OCI-LY1 (cell line): Measurements from ENCODE around the gene KDM1A.

Source experiments
- H2AFZ ChIP-seq: fragments of 200-600 bp; sonication (generic), shearing (Covaris generic); 2 replicates; pipeline ENCODE4 v1.6.0; 2014; ENCODE audit warnings: antibody characterized with exemption, mild to moderate bottlenecking, low read length
- H3F3A ChIP-seq: fragments of 200-600 bp; sonication (generic), shearing (Covaris generic); 2 replicates; pipeline ENCODE4 v1.6.0; 2014; ENCODE audit warnings: mild to moderate bottlenecking, antibody characterized with exemption, low read length, moderate library complexity; ENCODE audit not compliant: insufficient read depth
- H3K27ac ChIP-seq: fragments of 200-600 bp; sonication (generic); 2 replicates; pipeline ENCODE4 v1.5.1; 2014; ENCODE audit warnings: low read length, mixed run types, mild to moderate bottlenecking, low read depth; ENCODE audit not compliant: poor library complexity, severe bottlenecking
- H3K27me3 ChIP-seq: fragments of 200-600 bp; sonication (generic); 2 replicates; pipeline ENCODE4 v1.6.0; 2014; ENCODE audit warnings: antibody characterized with exemption, mild to moderate bottlenecking, low read length, moderate library complexity; ENCODE audit not compliant: insufficient read depth
- H3K36me3 ChIP-seq: fragments of 200-600 bp; sonication (generic); 2 replicates; pipeline ENCODE4 v1.6.1; 2014; ENCODE audit warnings: mild to moderate bottlenecking, antibody characterized with exemption, low read length, moderate library complexity, mixed read lengths; ENCODE audit not compliant: insufficient read depth
- H3K4me1 ChIP-seq: fragments of 200-600 bp; sonication (generic); 2 replicates; pipeline ENCODE4 v1.5.1; 2014; ENCODE audit warnings: mild to moderate bottlenecking, low read length, moderate library complexity; ENCODE audit not compliant: insufficient read depth, severe bottlenecking
- H3K4me2 ChIP-seq: fragments of 200-600 bp; sonication (generic), shearing (Covaris generic); 2 replicates; pipeline ENCODE4 v1.6.1; 2014; ENCODE audit warnings: low read length
- H3K4me3 ChIP-seq: fragments of 200-600 bp; sonication (generic); 2 replicates; pipeline ENCODE4 v1.5.1; 2014; ENCODE audit warnings: low read length, low read depth, mild to moderate bottlenecking, mixed read lengths; ENCODE audit not compliant: poor library complexity, severe bottlenecking
- H3K79me2 ChIP-seq: fragments of 200-600 bp; shearing (Covaris generic); 2 replicates; pipeline ENCODE4 v1.6.1; 2016; ENCODE audit warnings: mixed run types, low read length, mixed read lengths; ENCODE audit not compliant: insufficient read depth
- H3K9ac ChIP-seq: fragments of 200-600 bp; sonication (generic), shearing (Covaris generic); 2 replicates; pipeline ENCODE4 v1.6.1; 2014; ENCODE audit warnings: mild to moderate bottlenecking, low read length, mixed read lengths
- H3K9me2 ChIP-seq: fragments of 200-600 bp; sonication (generic), shearing (Covaris generic); 2 replicates; pipeline ENCODE4 v1.6.1; 2014; ENCODE audit warnings: low read depth, mild to moderate bottlenecking, low read length, mixed read lengths
- H3K9me3 ChIP-seq: fragments of 200-600 bp; shearing (Covaris generic); 2 replicates; pipeline ENCODE4 v1.6.1; 2014; ENCODE audit warnings: low read length, mixed read lengths
- H4K20me1 ChIP-seq: fragments of 200-600 bp; sonication (generic), shearing (Covaris generic); 2 replicates; pipeline ENCODE4 v1.6.0; 2016; ENCODE audit warnings: mild to moderate bottlenecking, low read length; ENCODE audit not compliant: insufficient read depth
- EZH2 ChIP-seq: fragments of 200-600 bp; sonication (generic), shearing (Covaris generic); IDR thresholded peaks from 2 replicates; pipeline ENCODE4 v1.8.0; 2017; ENCODE audit warnings: borderline replicate concordance, mixed run types, mild to moderate bottlenecking, antibody characterized with exemption, low read length, moderate library complexity, mixed read lengths
- TF ChIP-seq, protein P1 (sequence below): fragments of 200-600 bp; sonication (generic), shearing (Covaris generic); IDR thresholded peaks from 2 replicates; pipeline ENCODE4 v1.5.1; 2017; ENCODE audit warnings: mild to moderate bottlenecking, antibody characterized with exemption, low read length, moderate library complexity, mixed read lengths

KDM1A gene

DNA sequence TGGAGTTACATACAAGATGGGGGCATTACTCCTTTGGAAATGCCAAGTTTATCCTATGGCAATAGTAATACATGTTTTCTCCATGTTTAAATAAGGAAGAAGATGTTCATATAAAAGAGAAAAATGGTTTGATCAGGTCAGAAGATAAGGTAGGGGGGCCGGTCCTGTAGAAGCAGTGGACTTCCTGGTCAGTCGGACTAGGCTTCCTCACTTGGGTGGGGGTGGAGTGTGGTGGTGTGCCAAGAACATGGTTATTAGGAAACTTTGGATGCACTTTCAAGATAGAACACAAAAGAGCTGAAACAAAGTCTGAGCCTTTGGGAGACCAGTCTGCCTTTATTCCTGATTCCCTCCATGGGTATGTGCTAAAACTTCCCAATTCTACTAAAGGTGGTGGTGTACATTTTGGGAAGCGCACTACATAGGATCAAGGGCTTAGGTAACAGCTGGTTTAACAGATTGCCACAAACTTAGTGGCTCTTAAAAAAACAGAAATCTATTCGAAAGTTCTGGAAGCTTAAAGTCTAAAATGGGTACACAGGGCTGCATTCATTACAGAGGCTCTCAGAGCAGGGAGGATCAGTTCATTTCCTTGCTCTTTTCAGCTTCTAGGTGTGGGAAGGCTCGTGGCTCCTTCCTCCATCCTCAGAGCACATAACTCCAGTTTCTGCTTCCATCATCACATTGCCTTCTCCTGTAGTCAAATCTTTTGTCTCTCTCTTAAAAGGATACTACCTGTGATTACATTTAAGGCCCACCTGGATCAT, 64.6 kb downstream of the KDM1A start:
- Histone ChIP-seq H3F3A (no peaks in the 10 kb centered on the region), H3K36me3 (peaks cover 60% of the 10 kb centered on the region), H3K9me3 (no peaks in the 10 kb centered on the region), H3K9me2 (no peaks in the 10 kb centered on the region), H2AFZ (no peak overlapping the region), H3K9ac (no peak overlapping the region), H3K4me2 (no peak overlapping the region), H3K4me1 (no peaks in the 10 kb centered on the region), H3K4me3 (no peak overlapping the region), H3K27me3 (no peaks in the 10 kb centered on the region), H3K27ac (no peak overlapping the region), H3K79me2 (no peaks in the 10 kb centered on the region), H4K20me1 (no peaks in the 10 kb centered on the region)
- TF ChIP-seq, protein P1, sequence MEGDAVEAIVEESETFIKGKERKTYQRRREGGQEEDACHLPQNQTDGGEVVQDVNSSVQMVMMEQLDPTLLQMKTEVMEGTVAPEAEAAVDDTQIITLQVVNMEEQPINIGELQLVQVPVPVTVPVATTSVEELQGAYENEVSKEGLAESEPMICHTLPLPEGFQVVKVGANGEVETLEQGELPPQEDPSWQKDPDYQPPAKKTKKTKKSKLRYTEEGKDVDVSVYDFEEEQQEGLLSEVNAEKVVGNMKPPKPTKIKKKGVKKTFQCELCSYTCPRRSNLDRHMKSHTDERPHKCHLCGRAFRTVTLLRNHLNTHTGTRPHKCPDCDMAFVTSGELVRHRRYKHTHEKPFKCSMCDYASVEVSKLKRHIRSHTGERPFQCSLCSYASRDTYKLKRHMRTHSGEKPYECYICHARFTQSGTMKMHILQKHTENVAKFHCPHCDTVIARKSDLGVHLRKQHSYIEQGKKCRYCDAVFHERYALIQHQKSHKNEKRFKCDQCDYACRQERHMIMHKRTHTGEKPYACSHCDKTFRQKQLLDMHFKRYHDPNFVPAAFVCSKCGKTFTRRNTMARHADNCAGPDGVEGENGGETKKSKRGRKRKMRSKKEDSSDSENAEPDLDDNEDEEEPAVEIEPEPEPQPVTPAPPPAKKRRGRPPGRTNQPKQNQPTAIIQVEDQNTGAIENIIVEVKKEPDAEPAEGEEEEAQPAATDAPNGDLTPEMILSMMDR = no peak
- TF ChIP-seq EZH2 = no peak

DNA sequence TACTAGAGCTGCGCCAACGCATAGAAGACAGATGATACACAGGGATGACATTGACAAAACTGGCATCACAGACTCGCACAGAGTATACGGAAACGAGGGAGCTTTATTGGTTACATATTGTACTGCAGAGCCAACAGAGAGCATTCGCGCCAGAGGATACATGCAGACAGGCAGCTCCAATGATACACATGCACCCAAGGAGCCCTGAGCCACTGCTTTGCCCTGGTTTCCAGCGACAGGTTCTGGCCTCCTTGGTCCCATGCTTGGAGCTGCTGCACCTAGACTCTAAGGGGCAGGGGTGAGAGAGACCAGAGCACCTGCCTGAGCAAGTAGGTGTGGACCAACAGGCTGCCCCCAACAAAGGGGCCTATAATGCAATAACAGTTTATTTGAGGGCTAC, 65.6 kb downstream of the KDM1A start:
- Histone ChIP-seq H3K27me3 (no peaks in the 10 kb centered on the region), H3K4me3 (no peak overlapping the region), H3K9ac (no peak overlapping the region), H3F3A (no peaks in the 10 kb centered on the region), H2AFZ (no peak overlapping the region), H3K36me3 (peaks cover 50% of the 10 kb centered on the region), H3K79me2 (no peaks in the 10 kb centered on the region), H3K9me3 (no peaks in the 10 kb centered on the region), H4K20me1 (no peaks in the 10 kb centered on the region), H3K4me1 (no peaks in the 10 kb centered on the region), H3K4me2 (no peak overlapping the region), H3K27ac (no peak overlapping the region), H3K9me2 (no peaks in the 10 kb centered on the region)
- TF ChIP-seq, protein P1 = no peak
- TF ChIP-seq EZH2 = no peak

DNA sequence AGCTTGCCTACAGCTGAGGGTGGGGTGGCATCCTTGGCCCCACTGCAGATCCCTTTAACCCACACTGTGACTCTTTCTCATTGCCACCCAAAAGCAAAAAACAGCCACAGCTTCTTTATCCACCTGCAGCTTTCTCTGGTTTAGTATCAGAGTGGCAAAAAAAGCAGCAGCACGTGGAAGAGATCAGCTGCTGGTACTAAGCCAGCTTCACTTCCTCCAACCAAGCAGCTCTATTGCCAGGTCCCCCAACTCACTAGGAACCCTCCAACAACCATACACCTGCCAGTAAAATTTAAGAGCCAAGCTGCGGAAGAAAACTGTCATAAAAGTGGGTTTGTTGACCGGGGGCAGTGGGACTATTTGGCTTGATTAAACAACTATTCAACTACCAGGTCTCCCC, 66.4 kb downstream of the KDM1A start:
- H3K9me3 ChIP-seq = no peaks in the 10 kb centered on the region
- H3K27me3 ChIP-seq = no peaks in the 10 kb centered on the region
- no peaks in the 10 kb centered on the region for H3K79me2 ChIP-seq
- TF ChIP-seq, protein P1 = no peak
- TF ChIP-seq EZH2 = no peak
- no peak overlapping the region for H3K27ac ChIP-seq
- no peak overlapping the region for H2AFZ ChIP-seq
- peaks cover 42% of the 10 kb centered on the region for H3K36me3 ChIP-seq
- no peaks in the 10 kb centered on the region for H3K4me1 ChIP-seq
- H3K9ac ChIP-seq = no peak overlapping the region
- no peaks in the 10 kb centered on the region for H4K20me1 ChIP-seq
- H3K4me2 ChIP-seq = no peak overlapping the region
- H3K9me2 ChIP-seq = no peaks in the 10 kb centered on the region
- no peaks in the 10 kb centered on the region for H3F3A ChIP-seq
- no peak overlapping the region for H3K4me3 ChIP-seq
